Erythroblast (primary cell): ENCODE measurements around the gene PTGIS.

Experiments
- DNase-seq, 2 experiments: peaks; one replicate each; lab custom pipeline; 2025; lab: John Stamatoyannopoulos, UW
- GATA1 ChIP-seq: IDR thresholded peaks from 2 replicates; pipeline ENCODE4 v1.6.1; 2011; ENCODE audit warnings: low read depth, mild to moderate bottlenecking, control low read depth, low read length, moderate library complexity
- POLR2A ChIP-seq: IDR thresholded peaks from 2 replicates; pipeline ENCODE4 v1.6.1; 2011; ENCODE audit warnings: mild to moderate bottlenecking, low read length

PTGIS gene

GRCh38 chr20:49523767-49524360, 44.1 kb downstream of the PTGIS start:
- TF ChIP-seq GATA1 (no peak), POLR2A (no peak)
- DNase-seq: no peak

GRCh38 chr20:49521356-49521755, 46.6 kb downstream of the PTGIS start:
- DNase-seq: no peak
- TF ChIP-seq GATA1 (no peak), POLR2A (no peak)

- no peak for DNase-seq
- TF ChIP-seq GATA1 (no peak), POLR2A (no peak)
These were observed 48.1 kb downstream of the PTGIS start for GRCh38 chr20:49519777-49520359.

GRCh38 chr20:49519212-49519712, 48.7 kb downstream of the PTGIS start:
- DNase-seq: no peak
- no peak for TF ChIP-seq POLR2A
- TF ChIP-seq GATA1: no peak

- no peak for DNase-seq
- TF ChIP-seq POLR2A (no peak), GATA1 (no peak)
These were observed 49.4 kb downstream of the PTGIS start for GRCh38 chr20:49518576-49518975.

GRCh38 chr20:49517805-49518100, 50.2 kb downstream of the PTGIS start:
- no peak for TF ChIP-seq POLR2A
- no peak for TF ChIP-seq GATA1
- DNase-seq: no peak

GRCh38 chr20:49516916-49517804, 50.8 kb downstream of the PTGIS start:
- no peak for TF ChIP-seq GATA1
- TF ChIP-seq POLR2A: no peak
- no peak for DNase-seq

GRCh38 chr20:49515586-49515985, 52.4 kb downstream of the PTGIS start:
- TF ChIP-seq GATA1: no peak
- TF ChIP-seq POLR2A: no peak

GRCh38 chr20:49513517-49513916, 54.4 kb downstream of the PTGIS start:
- no peak for DNase-seq

More at GRCh38 chr20:49515586-49515985, 52.4 kb downstream of the PTGIS start:
- DNase-seq: no peak

GRCh38 chr20:49513009-49513408, 54.9 kb downstream of the PTGIS start:
- DNase-seq: no peak
- TF ChIP-seq GATA1 (no peak), POLR2A (no peak)

More at GRCh38 chr20:49513517-49513916, 54.4 kb downstream of the PTGIS start:
- no peak for TF ChIP-seq GATA1
- TF ChIP-seq POLR2A: no peak

- no peak for DNase-seq
- TF ChIP-seq POLR2A (no peak), GATA1 (no peak)
These were observed 56.0 kb downstream of the PTGIS start for GRCh38 chr20:49511788-49512525.

GRCh38 chr20:49510562-49511122, 57.3 kb downstream of the PTGIS start:
- no peak for TF ChIP-seq POLR2A
- TF ChIP-seq GATA1: no peak
- no peak for DNase-seq

GRCh38 chr20:49508435-49509199, 59.3 kb downstream of the PTGIS start:
- peak; percentile 33 to 52 for DNase-seq
- TF ChIP-seq POLR2A: no peak
- TF ChIP-seq GATA1: no peak
